HT-29 (cell line): ENCODE measurements around the gene MAPK8. TPM values are rescaled to one million over a fixed set of nuclear protein-coding genes. Genes with fewer than 3 reads are reported as not detected.

Experiments
- DNase-seq: peaks from one replicate; pipeline ENCODE4 v3.0.0-alpha.2; 2015; ENCODE audit warnings: low spot score
- total RNA-seq: library from RNA; depleted of rRNA; stranded (reverse); fragments of >200 nt; shearing (Covaris generic); gene quantifications from 2 replicates; pipeline ENCODE4 v1.2.3, GENCODE V29; 2014

MAPK8 gene
- total RNA-seq, 1 experiment from 2014 or later: 24.9 TPM

DNA sequence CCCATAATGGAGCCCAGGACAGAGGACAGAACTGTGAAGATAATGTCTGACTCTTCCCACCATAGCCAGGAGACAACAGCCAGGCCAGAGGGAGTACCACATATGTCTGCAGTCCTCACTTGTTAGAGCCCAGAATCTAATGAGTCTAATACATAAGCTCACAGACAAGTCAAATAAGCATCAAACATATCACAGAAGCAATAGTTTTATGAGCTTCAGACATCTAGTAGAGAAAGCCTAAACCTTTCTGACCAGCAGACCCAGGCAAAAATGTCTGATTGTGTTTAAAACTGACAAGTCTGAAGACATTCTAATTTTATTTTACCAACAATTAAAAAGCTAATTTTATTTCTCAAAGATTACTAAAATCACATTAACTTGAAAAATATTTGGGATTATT is 75.5 kb downstream of the MAPK8 start:
- DNase-seq: no peak

DNA sequence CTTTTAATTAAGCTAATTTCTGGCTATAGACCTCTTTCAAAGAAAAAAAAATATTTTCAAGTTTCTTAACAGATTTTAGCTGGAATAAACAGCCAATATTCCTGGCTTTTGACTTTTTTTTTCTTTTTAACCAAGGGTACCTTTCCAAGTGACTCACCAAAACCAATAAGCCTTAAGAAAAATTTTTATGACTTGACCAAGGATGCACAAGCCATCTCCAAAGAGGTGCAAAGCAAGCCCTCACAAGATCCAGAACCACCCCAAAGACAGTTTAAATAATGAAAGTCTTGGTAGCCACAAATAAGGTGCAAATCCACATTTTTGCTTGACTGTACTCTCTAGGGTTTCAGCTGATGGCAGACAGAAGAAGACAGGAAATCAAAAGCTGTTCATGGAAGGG is 76.5 kb downstream of the MAPK8 start:
- no peak for DNase-seq

DNA sequence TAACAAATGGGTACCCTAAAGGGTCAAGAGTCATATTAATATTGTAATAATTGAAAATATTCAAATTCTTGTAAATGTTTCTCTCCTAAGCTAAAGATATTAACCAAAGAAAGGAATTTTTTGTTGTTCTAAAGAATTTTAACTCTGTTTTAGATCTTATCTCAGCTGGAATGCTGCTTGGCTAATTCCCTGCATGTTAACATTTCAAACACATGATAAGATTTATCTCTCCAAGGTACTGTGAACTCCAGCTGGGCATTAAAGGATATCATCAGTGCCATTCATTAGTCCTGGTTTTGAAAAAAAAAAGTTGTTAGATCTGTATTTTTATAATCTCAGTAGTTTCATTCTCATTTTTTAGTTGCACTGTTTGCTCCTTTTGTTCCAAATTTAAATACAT is 76.9 kb downstream of the MAPK8 start:
- DNase-seq: no peak

DNA sequence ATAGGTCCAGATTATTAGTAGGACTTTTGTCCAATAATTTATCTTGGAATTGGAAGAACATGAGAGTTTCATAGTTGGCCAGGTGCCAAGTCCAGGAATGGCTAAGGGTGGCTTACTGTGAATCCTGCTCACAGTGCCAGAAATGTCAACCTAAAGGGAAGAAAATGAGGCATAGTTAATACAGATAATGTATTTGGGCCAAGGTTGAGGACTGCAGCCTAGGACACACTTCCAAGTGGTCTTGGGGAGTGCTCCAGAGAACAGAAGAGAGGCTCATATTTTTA is 78.2 kb downstream of the MAPK8 start:
- peak; percentile 43 for DNase-seq

DNA sequence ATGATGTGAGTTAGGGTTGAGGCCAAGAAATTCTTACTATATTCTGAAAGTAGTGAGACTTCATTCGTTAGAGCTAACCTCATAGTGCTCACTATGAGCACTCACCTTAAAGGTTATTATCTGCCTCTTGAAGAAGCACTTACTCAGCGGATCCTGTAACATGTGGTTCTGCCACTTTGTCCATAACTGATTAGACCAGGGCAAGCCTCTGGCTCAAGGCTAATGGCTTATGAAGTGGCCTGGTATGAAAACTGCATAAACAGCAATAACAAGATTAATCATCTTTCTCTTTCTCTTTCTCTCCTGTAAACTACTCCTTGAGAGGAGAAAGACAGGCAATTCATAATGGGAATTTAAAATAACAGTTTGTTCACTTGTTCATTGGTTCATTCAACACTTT is 82.8 kb downstream of the MAPK8 start:
- DNase-seq: no peak

DNA sequence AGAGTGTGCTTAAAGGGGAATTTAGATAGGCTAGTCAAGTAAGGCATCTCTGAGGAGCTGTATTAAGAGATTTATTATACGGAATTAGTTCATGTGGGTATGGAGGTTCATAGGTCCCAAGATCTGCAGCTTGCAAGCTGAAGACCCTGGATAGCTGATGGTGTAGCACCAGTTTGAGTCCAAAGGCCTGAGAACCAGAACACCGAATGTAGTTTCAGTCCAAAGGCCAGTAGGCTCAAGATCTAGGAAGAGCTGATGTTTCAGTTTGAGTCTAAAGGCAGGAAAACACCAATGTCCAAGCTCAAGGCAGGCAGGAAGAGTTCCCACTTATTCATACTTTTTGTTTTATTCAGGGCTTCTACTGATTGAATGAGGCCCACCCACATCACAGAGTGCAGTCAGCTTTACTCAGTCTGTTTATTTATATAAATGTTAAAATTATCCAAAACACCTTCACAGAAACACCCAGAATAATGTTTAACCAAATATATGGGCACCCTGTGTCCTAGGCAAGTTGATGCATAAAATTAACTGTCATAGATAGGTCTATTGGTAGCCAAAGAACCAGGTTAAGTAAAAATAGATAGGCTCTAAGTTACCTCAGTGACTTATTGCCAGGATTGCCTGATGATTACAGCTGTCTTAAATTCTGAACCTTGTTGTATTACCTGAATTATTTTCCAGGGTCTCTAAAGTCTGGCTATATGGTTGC is 83.5 kb downstream of the MAPK8 start:
- DNase-seq: no peak

DNA sequence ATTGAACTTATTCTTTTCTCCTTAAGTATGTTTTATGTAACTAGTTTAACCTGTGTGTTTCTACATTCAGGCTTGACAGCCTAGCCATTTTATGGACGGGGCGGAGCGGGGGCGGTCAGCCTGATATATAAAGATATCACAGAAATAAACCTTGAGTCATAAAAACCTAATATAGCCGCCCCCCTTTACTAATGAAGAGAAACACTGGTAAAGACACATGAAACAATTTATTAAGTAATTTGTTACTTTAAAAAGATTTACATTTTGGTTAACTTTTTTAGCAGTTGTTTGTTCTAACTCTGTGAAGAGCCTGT is 84.0 kb downstream of the MAPK8 start:
- DNase-seq: peak; percentile 71

DNA sequence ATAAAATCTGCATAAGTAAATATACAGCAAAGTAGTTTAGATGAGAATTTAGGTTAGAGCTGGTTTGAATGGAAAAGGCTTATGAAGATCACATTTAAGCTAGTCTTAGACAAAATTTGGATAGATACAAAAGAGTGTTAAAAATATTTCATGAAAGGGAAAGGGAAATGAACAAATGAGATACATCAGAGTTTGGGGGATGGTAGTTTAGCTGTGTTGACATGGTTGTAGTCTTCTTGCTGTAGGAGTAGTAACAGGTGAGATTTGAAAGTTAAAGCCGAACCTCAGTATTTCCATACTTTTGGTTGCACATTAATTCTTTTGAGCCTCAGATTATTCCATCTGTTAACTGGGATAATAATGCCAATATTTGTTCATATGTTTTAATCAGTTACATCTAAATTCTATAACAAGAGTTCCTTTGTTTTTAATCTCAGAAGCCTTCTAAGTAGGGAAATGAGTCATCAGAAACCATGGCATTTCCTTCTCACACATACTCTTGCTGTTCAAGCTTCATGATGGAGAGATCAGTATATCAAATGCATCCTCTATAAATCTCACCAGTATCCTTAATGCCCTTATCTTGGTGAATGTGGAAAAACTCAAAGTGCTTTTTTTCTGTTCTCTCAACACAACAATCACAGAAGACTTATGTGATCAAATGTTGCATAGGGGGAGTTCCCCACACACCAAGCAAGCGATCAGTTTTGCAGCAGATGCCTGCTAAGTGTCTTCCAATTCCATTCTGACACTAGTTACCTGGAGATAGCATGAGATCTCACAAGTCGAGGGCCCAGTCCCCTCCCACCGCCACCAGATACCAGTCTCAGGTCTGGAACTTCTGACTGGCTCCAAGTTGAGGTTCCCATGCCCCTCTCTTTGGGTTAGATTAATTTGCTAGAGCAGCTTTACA is 84.7 kb downstream of the MAPK8 start:
- DNase-seq: peak; percentile 80

DNA sequence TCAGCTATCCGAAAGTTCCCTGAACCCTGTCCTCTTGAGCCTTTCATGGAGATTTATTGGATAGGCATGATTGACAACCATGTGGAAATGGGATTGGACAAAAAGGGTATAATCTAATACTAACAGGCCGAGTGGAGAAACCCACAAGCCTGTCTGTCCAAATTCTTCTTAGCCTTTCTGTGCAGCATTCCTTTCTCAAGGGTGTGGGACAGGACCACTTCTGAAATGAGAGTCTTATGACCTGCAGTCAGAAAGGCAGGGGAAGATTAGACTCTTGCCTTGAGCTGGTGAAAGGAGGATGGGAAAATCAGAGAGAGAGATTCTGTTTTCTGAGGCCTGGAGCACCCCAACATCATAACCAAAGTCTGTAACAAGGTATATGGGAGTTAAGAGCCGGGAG is 85.5 kb downstream of the MAPK8 start:
- no peak for DNase-seq

DNA sequence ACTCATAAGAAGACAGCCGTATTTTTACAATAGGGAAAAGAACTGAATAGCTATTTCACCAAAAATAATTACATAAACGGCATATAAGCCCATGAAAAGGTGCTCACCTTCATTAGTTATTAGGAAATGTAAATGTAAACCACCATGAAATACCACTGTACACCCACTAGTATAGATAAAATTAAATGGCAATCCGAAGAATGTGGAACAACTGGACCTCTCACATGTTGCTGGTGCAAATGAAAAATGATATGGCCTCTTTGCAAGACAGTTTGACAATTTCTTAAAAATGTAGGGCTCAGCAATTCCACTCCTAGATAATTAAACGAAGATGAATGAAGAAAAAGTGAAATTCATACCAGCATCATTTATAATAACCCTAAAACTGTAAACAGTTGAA is 91.8 kb downstream of the MAPK8 start:
- DNase-seq: no peak

DNA sequence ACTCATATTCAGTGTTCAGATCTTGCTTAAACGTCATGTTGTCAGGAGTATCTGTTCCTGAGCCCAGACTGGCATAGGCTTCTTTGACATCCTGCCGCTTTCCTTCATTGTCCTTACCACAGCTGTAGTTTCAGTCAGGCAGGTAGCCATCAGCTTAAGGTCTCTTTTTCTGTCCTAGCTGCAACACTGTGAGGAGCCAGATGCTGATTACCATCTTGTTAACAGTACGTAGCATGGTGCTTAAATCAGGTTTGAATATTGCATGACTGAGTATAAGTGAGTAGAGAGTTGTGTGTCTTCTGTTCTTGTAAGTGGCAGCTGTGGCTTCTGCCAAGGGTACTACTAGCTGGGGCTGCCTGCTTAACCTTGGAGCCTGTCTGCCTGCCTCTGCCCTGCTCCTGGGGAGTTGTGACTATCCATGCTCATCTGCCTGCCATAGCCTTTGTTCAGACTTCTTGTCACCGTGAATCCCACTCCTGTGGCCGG is 92.6 kb downstream of the MAPK8 start:
- DNase-seq: no peak

DNA sequence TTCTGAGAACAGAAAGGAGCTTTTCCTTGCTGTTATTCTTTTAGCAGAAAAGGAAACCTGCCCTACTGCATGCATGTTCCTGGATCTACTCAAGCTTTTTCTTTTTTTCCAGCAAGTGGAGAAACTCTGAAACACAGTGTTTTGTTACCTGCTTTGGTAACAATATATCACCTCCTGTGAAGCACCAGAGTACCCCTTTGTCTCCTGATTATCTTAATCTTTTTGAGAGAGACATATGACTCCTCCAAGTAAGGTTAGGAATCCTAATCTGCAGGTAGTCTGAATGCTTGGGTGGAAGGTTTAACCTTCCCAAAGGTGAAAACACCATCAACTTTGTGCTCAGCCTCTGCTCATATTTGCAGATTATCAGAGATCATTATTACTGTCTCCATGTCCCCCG is 93.1 kb downstream of the MAPK8 start:
- DNase-seq: no peak

DNA sequence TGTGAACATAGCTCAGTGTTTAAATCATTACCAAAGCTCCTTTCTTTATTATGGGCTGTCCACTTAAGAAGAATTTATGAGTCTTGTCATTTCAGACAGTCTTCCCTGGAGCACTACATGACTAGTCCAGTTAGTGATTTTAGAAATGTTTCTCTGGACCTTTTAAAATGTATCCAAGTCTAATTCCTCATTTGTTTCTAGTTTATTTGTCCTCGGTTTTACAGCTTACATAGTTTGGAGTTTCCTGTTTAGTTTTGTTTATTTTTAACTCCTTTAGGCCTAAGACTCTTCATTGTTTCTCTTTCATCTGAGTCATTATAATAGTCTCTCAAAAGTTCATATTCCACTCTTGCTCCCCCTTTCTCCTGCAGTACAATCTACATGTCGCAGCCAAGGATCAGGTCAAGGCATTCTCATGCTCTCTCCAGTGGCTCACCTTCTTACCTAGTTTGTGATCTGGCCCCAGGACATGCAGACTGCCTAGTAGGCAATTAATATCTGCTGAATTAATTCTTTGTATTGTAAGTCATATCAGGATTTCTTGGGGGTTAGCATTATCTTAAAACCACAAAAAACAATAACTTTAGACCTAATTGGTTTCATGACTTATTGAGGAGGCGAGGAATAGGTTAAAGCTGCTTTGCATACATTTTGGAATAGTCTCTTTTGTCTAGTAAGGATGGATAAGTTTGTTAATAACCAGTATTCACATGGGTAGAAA is 93.8 kb downstream of the MAPK8 start:
- peak; percentile 55 for DNase-seq

DNA sequence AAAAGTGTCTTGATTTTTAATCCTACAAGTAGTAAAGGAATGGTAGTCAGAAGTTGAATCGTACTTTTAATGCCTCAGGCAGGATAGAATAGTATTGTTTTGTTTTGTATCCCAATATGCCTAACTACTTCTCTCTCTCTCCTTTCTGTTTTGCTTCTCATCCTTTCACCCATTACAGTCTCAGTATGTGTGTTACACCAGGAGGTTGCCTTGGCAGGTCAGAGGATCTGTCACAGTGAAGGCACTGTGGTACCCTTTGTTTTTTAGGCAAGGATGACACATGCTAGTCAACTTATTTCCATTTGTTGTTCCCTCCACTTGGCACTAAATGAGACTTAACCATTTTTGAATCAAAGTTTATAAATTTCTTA is 94.4 kb downstream of the MAPK8 start:
- DNase-seq: no peak

DNA sequence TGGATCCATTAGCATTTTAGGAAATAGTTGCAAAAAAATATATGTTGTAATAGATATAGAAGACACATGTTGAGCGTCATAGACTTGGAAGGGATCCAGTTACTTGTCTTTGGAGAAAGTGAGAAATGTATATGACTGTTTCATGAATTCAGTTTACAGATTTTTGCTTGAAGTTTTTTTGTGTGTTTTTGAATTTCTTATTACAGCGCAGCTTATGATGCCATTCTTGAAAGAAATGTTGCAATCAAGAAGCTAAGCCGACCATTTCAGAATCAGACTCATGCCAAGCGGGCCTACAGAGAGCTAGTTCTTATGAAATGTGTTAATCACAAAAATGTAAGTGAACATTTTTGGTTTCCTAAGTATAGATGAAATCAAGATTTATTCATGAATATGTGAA is 98.2 kb downstream of the MAPK8 start:
- DNase-seq: no peak

DNA sequence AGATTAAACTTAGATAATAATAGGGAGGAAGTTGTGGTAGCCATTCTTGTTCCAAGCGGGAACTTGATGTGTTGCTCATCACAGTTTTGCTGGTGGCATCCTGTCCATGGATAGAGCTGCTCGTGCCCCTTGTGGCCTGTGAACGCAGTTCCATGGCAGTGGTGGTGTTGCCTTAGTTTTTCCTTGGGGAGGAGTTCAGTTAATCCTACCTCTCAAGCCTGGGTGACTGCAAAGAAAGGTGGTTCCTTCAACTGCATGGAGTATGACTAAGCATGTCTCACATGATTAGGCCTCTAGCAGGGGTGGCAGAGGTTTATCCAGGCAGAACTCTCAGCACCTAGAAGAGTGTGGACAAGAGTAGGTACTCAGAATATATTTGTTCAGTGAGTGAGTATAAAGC is 99.7 kb downstream of the MAPK8 start:
- peak; percentile 75 for DNase-seq

DNA sequence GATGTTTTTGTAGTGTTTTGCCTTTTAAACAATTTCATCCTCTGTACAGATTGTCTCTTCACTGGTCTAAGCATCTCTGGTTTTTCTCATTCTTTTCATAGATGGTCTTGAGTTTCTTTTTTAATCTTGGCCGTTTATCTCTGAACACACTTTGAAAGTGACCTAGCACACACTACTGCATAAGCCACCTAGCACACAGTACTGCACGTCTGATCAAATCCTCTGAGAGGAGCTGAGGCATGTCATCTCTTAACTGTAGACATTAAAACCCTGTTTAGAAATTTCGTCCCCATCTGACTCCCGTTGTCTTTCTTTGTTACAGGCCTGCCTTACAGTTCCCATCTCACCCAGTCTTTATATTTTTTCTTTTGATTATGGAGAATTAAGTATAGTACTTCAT is 100.2 kb downstream of the MAPK8 start:
- no peak for DNase-seq

DNA sequence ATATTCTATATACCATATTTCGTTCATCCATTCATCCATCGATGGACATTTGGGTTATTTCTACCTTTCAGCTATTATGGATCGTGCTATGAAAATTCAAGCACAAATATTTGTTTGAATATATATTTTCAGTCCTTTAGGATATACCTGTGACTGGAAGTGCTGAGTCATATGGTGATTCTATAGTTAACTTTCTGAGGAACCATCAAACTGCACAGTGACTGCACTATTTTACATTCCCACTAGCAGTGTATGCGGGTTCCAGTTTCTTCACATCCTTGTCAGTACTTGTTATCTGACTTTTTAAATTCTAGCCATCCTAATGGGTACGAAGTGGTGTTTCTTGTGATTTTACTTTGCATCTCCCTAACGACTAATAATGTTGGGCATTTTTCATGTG is 104.0 kb downstream of the MAPK8 start:
- no peak for DNase-seq

DNA sequence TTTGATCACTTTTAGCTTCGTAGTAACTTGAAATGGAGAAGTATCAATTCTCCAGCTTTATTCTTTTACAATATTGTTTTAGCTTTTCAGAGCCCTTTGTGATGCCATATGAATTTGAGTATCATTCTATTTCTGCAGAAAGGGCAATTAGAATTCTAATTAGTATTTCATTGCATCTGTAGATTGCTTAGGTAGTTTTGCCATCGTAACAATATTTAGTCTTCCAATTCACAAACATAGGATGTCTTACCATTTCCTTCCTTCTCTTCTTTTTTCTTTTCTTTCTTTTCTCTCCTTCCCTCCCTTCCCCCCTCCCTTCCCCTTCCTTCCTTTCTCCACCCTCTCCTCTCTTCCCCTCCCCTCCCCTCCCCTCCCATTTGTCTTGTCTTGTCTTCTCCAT is 105.0 kb downstream of the MAPK8 start:
- DNase-seq: no peak

DNA sequence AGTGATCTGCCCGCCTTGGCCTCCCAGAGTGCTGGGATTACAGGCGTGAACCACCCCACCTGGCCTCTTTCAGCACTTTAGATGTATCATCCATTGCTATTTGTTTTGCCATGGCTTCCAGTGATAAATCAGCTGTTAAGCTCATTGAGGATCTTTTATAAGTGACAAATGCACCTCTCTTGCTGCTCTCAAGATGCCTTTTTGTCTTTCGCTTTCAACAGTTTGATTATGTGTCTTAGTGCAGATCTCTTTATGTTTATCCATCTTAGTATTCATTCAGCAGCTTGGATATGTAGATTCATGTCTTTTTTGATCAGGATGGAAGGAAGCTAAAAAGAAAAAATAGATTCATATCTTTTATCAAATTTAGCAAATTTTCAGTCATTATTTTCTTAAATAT is 105.6 kb downstream of the MAPK8 start:
- DNase-seq: no peak

DNA sequence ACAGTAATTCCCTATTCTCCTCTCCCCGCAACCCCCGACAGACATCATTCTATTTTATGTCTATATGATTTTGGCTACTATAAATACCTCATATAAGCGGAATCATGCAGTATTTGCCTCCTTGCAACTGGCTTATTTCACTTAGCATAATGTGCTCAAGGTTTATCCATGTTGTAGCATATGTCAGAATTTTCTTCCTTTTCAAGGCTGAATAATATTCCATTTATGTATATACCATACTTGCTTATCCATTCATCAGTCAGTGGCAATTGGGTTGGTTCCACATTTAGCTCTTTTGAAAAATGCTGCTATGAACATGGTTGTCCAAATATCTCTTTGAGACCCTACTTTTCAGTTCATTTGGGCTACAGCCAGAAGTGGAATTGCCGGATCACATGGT is 106.5 kb downstream of the MAPK8 start:
- no peak for DNase-seq

DNA sequence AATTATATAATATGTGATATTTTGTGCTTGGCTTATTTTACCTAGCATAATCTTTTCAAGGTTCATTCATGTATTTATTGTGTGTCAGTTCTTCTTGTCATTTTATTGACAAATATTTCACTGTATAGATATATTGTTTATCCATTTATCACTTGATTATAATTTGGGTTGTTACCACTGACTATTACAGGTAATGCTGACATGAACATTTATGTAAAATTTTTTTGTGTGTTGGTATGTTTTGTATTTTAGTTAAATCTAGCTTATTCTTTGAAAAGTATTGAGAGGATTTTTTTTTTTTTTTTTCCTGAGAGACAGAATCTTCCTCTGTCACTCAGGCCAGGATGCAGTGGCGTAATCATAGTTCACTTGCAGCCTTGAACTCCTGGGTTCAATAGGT is 107.7 kb downstream of the MAPK8 start:
- no peak for DNase-seq

DNA sequence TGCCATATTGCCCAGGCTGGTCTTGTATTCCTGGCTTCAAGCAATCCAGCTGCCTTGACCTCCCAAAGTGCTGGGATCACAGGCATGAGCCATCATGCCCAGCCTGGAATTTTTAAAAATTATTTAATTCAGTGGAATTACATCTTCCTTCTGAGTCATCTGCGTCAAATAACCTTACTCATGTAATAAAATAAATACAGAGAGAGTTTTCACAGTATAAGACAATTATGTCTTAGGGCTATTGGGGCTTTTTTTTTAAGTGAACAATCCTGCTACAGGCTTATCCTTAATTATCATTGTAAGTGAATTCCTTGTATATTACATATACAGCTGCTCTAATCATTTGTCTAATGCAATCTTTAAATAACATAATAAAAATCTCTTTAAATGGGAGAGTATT is 108.3 kb downstream of the MAPK8 start:
- DNase-seq: no peak
